Bronchial epithelial cell (primary cell): ENCODE measurements around the gene MYO3A. TPM values are rescaled to one million over a fixed set of nuclear protein-coding genes. Genes with fewer than 3 reads are reported as not detected.
A peak's percentile ranks its signal among the peaks of the same experiment; 100 is the strongest.

Source experiments
- DNase-seq: peaks from one replicate; pipeline ENCODE4 v3.0.0-alpha.2; 2010; ENCODE audit warnings: low read depth
- FAIRE-seq: peaks from 2 replicates; lab custom pipeline; 2011; peaks lifted over from hg19 to GRCh38; lab: Jason Lieb, UNC
- H3K27me3 ChIP-seq: 2 replicates; pipeline ENCODE4 v1.5.1; 2011; ENCODE audit warnings: low read length; ENCODE audit not compliant: control insufficient read depth, insufficient read depth
- H3K36me3 ChIP-seq: 2 replicates; pipeline ENCODE4 v1.5.1; 2011; ENCODE audit warnings: low read length; ENCODE audit not compliant: control insufficient read depth, insufficient read depth
- H3K4me3 ChIP-seq: 2 replicates; pipeline ENCODE4 v1.5.1; 2011; ENCODE audit warnings: mild to moderate bottlenecking, low read depth, low read length, control low read depth
- CTCF ChIP-seq: IDR thresholded peaks from 2 replicates; pipeline ENCODE4 v1.5.1; 2011; ENCODE audit warnings: mild to moderate bottlenecking, moderate library complexity, low read length, control low read depth, inconsistent platforms; ENCODE audit not compliant: insufficient read depth, severe bottlenecking
- total RNA-seq: library from RNA; depleted of rRNA; stranded (reverse); fragments of >200 nt; gene quantifications from 2 replicates; pipeline ENCODE4 v1.2.1, GENCODE V29; 2014

MYO3A gene
- total RNA-seq, 1 donor from 2014 or later, result not detected

DNA sequence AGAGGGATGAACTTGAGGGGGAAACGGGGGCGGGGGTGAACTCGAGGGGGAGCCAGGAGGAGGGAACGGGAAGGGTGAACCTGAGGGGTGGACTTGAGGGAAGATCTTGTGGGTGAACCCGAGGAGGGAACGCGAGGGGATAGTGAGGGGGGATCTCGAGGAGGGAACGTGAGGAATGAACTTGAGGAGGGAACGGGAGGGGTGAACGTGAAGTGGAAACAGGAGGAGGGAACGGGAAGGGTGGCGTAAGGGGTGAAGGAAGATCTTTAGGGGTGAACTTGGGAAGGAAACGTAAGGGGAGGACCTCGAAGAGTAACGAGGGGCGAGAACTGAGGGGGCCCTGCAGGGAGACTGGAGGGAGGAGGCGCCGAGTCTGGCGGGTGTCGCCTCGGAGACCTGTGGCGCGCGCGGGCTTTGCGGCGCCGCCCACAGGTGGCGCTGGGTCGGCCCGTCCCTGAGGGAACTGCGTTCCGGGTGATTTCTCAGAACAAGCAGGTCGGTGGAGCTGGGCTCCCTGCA is 651 bp downstream of the MYO3A start:
- H3K27me3 ChIP-seq, result peaks cover 12% of the 10 kb centered on the region
- no peak for DNase-seq
- no peak for FAIRE-seq
- H3K4me3 ChIP-seq, result no peak overlapping the region
- H3K36me3 ChIP-seq, result no peaks in the 10 kb centered on the region
- TF ChIP-seq CTCF, result peak; percentile 53

- Histone ChIP-seq H3K27me3 (peaks cover 12% of the 10 kb centered on the region), H3K36me3 (no peaks in the 10 kb centered on the region), H3K4me3 (no peak overlapping the region)
- DNase-seq (no peak), FAIRE-seq (no peak)
- no peak for TF ChIP-seq CTCF
Measured at GRCh38 chr10:25938405-25938804, 4.4 kb downstream of the MYO3A start.

DNA sequence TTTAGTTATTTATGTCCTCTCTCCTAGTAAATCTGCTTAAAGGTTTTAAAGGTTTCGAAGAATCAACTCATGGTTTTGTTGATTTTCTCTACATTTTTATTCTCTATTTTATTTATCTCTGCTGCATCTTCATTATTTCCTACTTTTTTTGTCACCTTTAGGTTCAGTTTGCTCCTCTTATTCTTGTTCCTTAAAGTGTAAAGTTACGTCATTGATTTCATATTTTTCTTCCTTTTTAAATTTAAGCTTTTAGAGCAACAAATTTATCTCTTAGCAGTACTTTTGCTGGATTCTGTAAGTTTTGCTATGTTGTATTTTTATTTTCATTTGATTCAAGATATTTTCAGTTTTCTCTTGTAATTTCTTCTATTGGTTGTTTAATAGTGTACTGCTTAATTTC is 10.7 kb downstream of the MYO3A start:
- Histone ChIP-seq H3K4me3 (no peak overlapping the region), H3K27me3 (no peaks in the 10 kb centered on the region), H3K36me3 (no peaks in the 10 kb centered on the region)
- no peak for FAIRE-seq
- no peak for TF ChIP-seq CTCF
- no peak for DNase-seq

- no peaks in the 10 kb centered on the region for H3K36me3 ChIP-seq
- H3K27me3 ChIP-seq, result no peaks in the 10 kb centered on the region
- no peak for FAIRE-seq
- DNase-seq, result no peak
- no peak for TF ChIP-seq CTCF
- H3K4me3 ChIP-seq, result no peak overlapping the region
Measured at GRCh38 chr10:25952857-25953256, 18.8 kb downstream of the MYO3A start.

GRCh38 chr10:25954851-25955250 is 20.8 kb downstream of the MYO3A start:
- Histone ChIP-seq H3K36me3 (no peaks in the 10 kb centered on the region), H3K4me3 (no peak overlapping the region), H3K27me3 (no peaks in the 10 kb centered on the region)
- no peak for DNase-seq
- FAIRE-seq, result no peak
- TF ChIP-seq CTCF, result no peak
